PC-9 (cell line): ENCODE results near the gene DNAJB7. TPM values are rescaled to one million over a fixed set of nuclear protein-coding genes. Genes with fewer than 3 reads are reported as not detected.
"Not testable (repeated sequence)": the region's sequence is repeated elsewhere in the genome, so short reads cannot be mapped to it uniquely, and the experiment has no call there.

Experiments used
- BruUV-seq: library from RNA; stranded (reverse); fragments of 400-500 nt; replicated peaks from 2 replicates; lab custom pipeline; 2021; lab: Mats Ljungman, UMichigan
- CTCF ChIA-PET: fragments of 300-600 bp; sonication (Branson Sonifier 250); formaldehyde crosslinking; loops from one replicate; lab custom pipeline; 2022; ENCODE audit warnings: antibody characterized with exemption; lab: Charles Lee
- POLR2A ChIA-PET: fragments of 300-600 bp; sonication (Branson Sonifier 250); formaldehyde crosslinking; loops from one replicate; lab custom pipeline; 2022; ENCODE audit warnings: antibody characterized with exemption; ENCODE audit not compliant: unreplicated experiment; lab: Charles Lee
- DNase-seq, 2 experiments: peaks; one replicate each; pipeline versions ENCODE4 v3.0.0 to v3.0.0-alpha.2; 2015 to 2022; ENCODE audit warnings: mixed read lengths in 1 of 2
- H2AFZ ChIP-seq: fragments of 200-600 bp; sonication (generic); 2 replicates; pipeline ENCODE4 v1.8.1; 2017; ENCODE audit warnings: antibody characterized with exemption
- H3F3A ChIP-seq: fragments of 200-600 bp; sonication (generic); 2 replicates; pipeline ENCODE4 v1.8.1; 2017; ENCODE audit warnings: antibody characterized with exemption, mild to moderate bottlenecking, low read depth; ENCODE audit not compliant: insufficient read depth
- H3K27ac ChIP-seq: fragments of 200-600 bp; sonication (generic); 2 replicates; pipeline ENCODE4 v1.6.1; 2016; ENCODE audit warnings: mixed run types
- H3K27me3 ChIP-seq: fragments of 200-600 bp; sonication (generic); 2 replicates; pipeline ENCODE4 v1.6.1; 2016; ENCODE audit warnings: low read depth, mixed run types; ENCODE audit not compliant: insufficient read depth
- H3K36me3 ChIP-seq: fragments of 200-600 bp; sonication (generic); 2 replicates; pipeline ENCODE4 v1.6.1; 2016; ENCODE audit warnings: low read depth, mixed run types
- H3K4me1 ChIP-seq: fragments of 200-600 bp; sonication (generic); replicated peaks from 2 replicates; pipeline ENCODE4 v1.6.1; 2016; ENCODE audit warnings: mixed run types; ENCODE audit not compliant: insufficient read depth
- H3K4me2 ChIP-seq: fragments of 200-600 bp; sonication (generic); 2 replicates; pipeline ENCODE4 v1.6.1; 2017; ENCODE audit warnings: mixed run types
- H3K4me3 ChIP-seq: fragments of 200-600 bp; sonication (generic); 2 replicates; pipeline ENCODE4 v1.6.1; 2016; ENCODE audit warnings: mixed run types
- H3K79me2 ChIP-seq: fragments of 200-600 bp; sonication (generic); 2 replicates; pipeline ENCODE4 v1.6.1; 2017; ENCODE audit warnings: low read depth, mixed run types
- H3K9me2 ChIP-seq: fragments of 200-600 bp; sonication (generic); 2 replicates; pipeline ENCODE4 v1.8.1; 2017; ENCODE audit warnings: mild to moderate bottlenecking; ENCODE audit not compliant: insufficient read depth
- H3K9me3 ChIP-seq: fragments of 200-600 bp; sonication (generic); 2 replicates; pipeline ENCODE4 v1.8.1; 2016; ENCODE audit warnings: low read depth; ENCODE audit not compliant: insufficient read depth
- H4K20me1 ChIP-seq: fragments of 200-600 bp; sonication (generic); 2 replicates; pipeline ENCODE4 v1.8.1; 2017; ENCODE audit not compliant: insufficient read depth
- EZH2 ChIP-seq: fragments of 200-600 bp; sonication (generic); IDR thresholded peaks from 2 replicates; pipeline ENCODE4 v1.8.0; 2017; ENCODE audit warnings: antibody characterized with exemption, low read depth
- intact Hi-C: fragments of 100-400 bp; cut with micrococcal nuclease; formaldehyde crosslinking; loops from one replicate; pipeline ENCODE4 v1.10.0; 2022; ENCODE audit not compliant: unreplicated experiment
- total RNA-seq: library from RNA; stranded (reverse); gene quantifications from 2 replicates; pipeline ENCODE4 v1.2.3, GENCODE V29; 2021
- TF ChIP-seq, protein P1 (sequence below): fragments of 200-600 bp; sonication (generic); conservative IDR thresholded peaks from 2 replicates; pipeline ENCODE4 v1.6.1; 2017; ENCODE audit warnings: mixed run types, antibody characterized with exemption, mild to moderate bottlenecking, moderate library complexity

Gene DNAJB7
- total RNA-seq, 1 experiment from 2014 or later = not detected

DNA sequence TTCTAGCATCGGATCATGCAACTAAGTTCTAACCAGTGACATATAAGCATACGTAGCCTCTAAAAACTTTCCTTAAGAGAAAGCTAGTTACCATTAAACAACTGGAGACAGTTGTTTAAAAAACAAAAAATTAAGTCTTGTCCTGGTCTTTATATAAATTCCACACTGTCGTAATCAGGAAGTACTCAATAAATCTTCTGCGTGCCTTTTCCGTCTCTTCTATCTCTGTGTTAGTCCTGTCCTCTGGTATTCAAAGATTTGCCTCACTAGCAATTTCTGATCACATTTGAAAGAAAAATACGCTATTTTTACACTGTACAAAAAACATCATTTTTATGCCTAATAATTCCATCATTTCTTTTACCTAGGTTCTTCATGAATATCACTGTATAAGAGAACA is 32.8 kb downstream of the DNAJB7 start:
- H3K9me2 ChIP-seq = no peaks in the 10 kb centered on the region
- H3K4me2 ChIP-seq = no peak overlapping the region
- H3K4me1 ChIP-seq = no peaks in the 10 kb centered on the region
- peaks cover 18% of the 10 kb centered on the region for H4K20me1 ChIP-seq
- POLR2A ChIA-PET = no interaction called here
- CTCF ChIA-PET = no interaction called here
- peaks cover 50% of the 10 kb centered on the region; the same call in 1 of the 2 replicates for H3F3A ChIP-seq
- H3K9me3 ChIP-seq = no peaks in the 10 kb centered on the region
- TF ChIP-seq, protein P1, sequence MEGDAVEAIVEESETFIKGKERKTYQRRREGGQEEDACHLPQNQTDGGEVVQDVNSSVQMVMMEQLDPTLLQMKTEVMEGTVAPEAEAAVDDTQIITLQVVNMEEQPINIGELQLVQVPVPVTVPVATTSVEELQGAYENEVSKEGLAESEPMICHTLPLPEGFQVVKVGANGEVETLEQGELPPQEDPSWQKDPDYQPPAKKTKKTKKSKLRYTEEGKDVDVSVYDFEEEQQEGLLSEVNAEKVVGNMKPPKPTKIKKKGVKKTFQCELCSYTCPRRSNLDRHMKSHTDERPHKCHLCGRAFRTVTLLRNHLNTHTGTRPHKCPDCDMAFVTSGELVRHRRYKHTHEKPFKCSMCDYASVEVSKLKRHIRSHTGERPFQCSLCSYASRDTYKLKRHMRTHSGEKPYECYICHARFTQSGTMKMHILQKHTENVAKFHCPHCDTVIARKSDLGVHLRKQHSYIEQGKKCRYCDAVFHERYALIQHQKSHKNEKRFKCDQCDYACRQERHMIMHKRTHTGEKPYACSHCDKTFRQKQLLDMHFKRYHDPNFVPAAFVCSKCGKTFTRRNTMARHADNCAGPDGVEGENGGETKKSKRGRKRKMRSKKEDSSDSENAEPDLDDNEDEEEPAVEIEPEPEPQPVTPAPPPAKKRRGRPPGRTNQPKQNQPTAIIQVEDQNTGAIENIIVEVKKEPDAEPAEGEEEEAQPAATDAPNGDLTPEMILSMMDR = no peak
- no peak for TF ChIP-seq EZH2
- no peak overlapping the region for H3K4me3 ChIP-seq
- peaks cover 77% of the 10 kb centered on the region for H3K36me3 ChIP-seq
- no peaks in the 10 kb centered on the region for H3K27me3 ChIP-seq
- H2AFZ ChIP-seq = no peak overlapping the region
- no TSS peak for BruUV-seq
- DNase-seq = no peak
- H3K79me2 ChIP-seq = no peaks in the 10 kb centered on the region
- intact Hi-C loops = no loop called here
- H3K27ac ChIP-seq = no peak overlapping the region

DNA sequence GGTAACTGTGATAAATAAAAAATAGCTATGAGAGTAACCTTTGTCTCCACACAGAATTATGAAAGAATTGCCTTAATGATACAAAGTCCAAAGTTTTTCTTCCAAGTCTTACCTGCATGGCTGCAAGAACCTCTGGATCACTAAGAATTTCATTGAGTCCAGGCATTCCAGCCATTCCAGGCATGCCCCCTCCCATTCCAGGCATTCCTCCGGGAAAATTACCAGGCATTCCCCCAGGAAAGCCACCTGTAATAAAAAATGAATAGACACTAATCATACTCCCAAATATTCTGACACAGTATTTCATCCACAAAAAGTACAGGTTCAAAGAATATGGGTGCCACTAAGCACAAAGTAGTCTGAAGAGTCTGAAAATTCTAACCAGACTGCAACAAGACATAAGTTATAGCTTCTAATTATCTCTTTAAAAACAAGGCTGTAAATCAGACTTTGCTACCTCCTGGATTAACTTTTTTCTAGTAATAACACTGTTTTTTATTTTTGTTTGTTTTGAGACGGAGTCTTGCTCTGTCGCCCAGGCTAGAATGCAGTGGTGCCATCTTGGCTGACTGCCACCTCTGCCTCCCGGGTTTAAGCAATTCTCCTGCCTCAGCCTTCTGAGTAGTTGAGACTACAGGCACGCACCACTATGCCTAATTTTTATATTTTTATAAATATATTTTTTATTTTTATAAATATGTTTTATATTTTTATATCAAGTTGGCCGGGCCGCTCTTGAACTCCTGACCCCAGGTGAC is 34.8 kb downstream of the DNAJB7 start:
- Histone ChIP-seq H3K27ac (no peak overlapping the region), H3F3A (peaks cover 59% of the 10 kb centered on the region; the same call in 1 of the 2 replicates), H3K4me2 (no peak overlapping the region), H3K9me3 (no peaks in the 10 kb centered on the region), H3K4me1 (no peaks in the 10 kb centered on the region), H4K20me1 (peaks cover under 1% of the 10 kb centered on the region), H3K9me2 (no peaks in the 10 kb centered on the region), H2AFZ (no peak overlapping the region), H3K79me2 (no peaks in the 10 kb centered on the region), H3K4me3 (no peak overlapping the region), H3K27me3 (no peaks in the 10 kb centered on the region), H3K36me3 (peaks cover 65% of the 10 kb centered on the region)
- no peak for DNase-seq
- intact Hi-C loops = no loop called here
- no TSS peak for BruUV-seq
- ChIA-PET CTCF (no interaction called here), POLR2A (no interaction called here)
- TF ChIP-seq EZH2 = no peak

DNA sequence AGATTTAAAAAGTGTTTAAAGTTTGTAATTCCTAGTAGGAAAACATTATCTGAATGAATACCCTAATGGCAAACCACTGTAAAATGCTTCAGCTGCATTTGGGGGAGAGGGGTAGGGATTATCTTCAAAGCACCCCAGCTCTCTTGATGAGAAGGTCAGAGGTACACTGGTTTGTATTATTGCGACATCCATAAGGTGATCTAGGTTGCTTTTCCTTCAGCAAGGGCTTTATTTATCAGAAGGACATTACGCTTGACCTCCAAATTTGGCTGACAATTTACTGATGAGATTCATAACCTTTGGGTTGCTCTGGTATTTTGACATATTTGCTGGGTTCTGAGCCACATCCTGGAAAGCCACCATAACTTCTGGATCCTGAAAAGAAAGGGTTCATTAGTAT is 35.6 kb downstream of the DNAJB7 start:
- H3K4me3 ChIP-seq, H3K27me3 ChIP-seq, POLR2A ChIA-PET, H4K20me1 ChIP-seq, H3K4me1 ChIP-seq, H3K9me3 ChIP-seq, H3K9me2 ChIP-seq, H3K4me2 ChIP-seq, intact Hi-C loops, DNase-seq, H2AFZ ChIP-seq, CTCF ChIA-PET, H3K79me2 ChIP-seq, H3K27ac ChIP-seq: not testable (repeated sequence)
- Histone ChIP-seq H3K36me3 (peaks cover 59% of the 10 kb centered on the region), H3F3A (peaks cover 53% of the 10 kb centered on the region; the same call in 1 of the 2 replicates)
- BruUV-seq = TSS peak; percentile 44

DNA sequence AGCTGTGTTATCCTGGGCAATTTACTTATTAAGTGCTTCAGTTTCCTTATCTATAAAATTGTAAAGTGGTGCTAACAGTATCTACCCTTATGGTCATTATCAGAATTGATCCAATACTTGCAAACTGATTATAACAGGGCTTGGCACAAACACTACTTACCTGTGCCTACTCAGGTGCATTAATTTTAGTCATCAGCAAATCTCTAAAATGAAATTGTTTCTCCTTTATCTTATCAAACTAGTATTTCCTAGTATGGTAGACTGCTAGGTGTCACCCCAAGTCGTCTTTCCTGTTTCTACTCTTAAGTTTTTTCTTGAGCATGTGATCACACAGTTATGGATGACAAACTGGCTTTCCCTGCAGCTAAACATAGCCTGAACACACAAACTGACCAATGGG is 38.5 kb downstream of the DNAJB7 start:
- Histone ChIP-seq H3K4me1 (peaks cover 7% of the 10 kb centered on the region), H3K4me2 (no peak overlapping the region), H2AFZ (no peak overlapping the region), H3F3A (peaks cover 51% of the 10 kb centered on the region), H3K36me3 (peaks cover 37% of the 10 kb centered on the region), H3K9me3 (no peaks in the 10 kb centered on the region), H3K4me3 (no peak overlapping the region), H3K27me3 (no peaks in the 10 kb centered on the region), H3K9me2 (no peaks in the 10 kb centered on the region), H4K20me1 (no peaks in the 10 kb centered on the region), H3K27ac (no peak overlapping the region), H3K79me2 (peaks cover 7% of the 10 kb centered on the region)
- no TSS peak for BruUV-seq
- no peak for TF ChIP-seq EZH2
- TF ChIP-seq, protein P1 = no peak
- intact Hi-C loops = no loop called here
- no peak for DNase-seq
- POLR2A ChIA-PET = interaction anchor here (0.5 to 0.6 kb wide), 3 partner anchors 34 to 341 kb away, joined by 4 to 10 read pairs (median 5); partner anchors contain the start of gene XPNPEP3
- CTCF ChIA-PET = no interaction called here
